Mammary epithelial cell (primary cell): ENCODE measurements around the gene TTC16.

Experiments used
- CTCF ChIP-seq, 2 donors: IDR thresholded peaks in 1 of 2; conservative IDR thresholded peaks in 1 of 2; 2 replicates each; pipeline ENCODE4 v1.5.1; 2011 to 2012; ENCODE audit warnings: inconsistent platforms in 2 of 2, low read length in 2 of 2, mild to moderate bottlenecking in 2 of 2, control low read depth in 1 of 2, low read depth in 1 of 2; ENCODE audit not compliant: insufficient read depth in 1 of 2; ENCODE audit errors: extremely low read depth in 1 of 2
- EZH2 ChIP-seq: IDR thresholded peaks from 2 replicates; pipeline ENCODE4 v1.6.1; 2012; ENCODE audit warnings: low read length, inconsistent platforms, borderline replicate concordance

GRCh38 chr9:127753622-127754021 lies 37.7 kb downstream of the TTC16 start:
- TF ChIP-seq CTCF (conservative IDR thresholded peaks at IDR 0.05 in 1 of 2, IDR thresholded peaks at IDR 0.05 in 1 of 2; ENCODE audit: extremely low read depth in 1 of 2, insufficient read depth in 1 of 2, low read depth in 1 of 2, low read length in 2 of 2): no peak
- TF ChIP-seq EZH2: peak; percentile 1
